Measurements from ENCODE around the gene IL1R2.

Gene IL1R2, protein sequence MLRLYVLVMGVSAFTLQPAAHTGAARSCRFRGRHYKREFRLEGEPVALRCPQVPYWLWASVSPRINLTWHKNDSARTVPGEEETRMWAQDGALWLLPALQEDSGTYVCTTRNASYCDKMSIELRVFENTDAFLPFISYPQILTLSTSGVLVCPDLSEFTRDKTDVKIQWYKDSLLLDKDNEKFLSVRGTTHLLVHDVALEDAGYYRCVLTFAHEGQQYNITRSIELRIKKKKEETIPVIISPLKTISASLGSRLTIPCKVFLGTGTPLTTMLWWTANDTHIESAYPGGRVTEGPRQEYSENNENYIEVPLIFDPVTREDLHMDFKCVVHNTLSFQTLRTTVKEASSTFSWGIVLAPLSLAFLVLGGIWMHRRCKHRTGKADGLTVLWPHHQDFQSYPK

DNA sequence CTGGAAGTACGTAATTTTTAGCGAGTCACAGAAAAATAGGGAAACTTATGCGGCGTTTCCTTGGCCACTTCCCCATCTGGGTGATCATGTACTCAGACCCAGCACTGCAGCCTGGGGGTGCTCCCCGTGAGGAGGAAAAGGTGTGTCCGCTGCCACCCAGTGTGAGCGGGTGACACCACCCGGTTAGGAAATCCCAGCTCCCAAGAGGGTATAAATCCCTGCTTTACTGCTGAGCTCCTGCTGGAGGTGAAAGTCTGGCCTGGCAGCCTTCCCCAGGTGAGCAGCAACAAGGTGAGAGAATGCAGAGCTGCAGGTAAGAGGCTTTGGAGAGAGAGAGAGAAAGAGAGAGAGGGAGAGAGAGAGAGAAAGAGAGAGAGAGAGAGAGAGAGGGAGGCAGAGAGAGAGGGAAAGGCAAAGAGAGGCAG is at the start of gene IL1R2:
IL1R2 (plus strand) TSS at position 240 of the 425 bp plus-strand sequence. CDS start 16,616 bp downstream, outside the sequence.
- in situ Hi-C loops (cut with MboI; ENCODE audit: low sequenced_read_pairs, unreplicated experiment) = no loop called here
- DNase-seq (ENCODE audit: low spot score) = no peak
- TF ChIP-seq, protein P1, sequence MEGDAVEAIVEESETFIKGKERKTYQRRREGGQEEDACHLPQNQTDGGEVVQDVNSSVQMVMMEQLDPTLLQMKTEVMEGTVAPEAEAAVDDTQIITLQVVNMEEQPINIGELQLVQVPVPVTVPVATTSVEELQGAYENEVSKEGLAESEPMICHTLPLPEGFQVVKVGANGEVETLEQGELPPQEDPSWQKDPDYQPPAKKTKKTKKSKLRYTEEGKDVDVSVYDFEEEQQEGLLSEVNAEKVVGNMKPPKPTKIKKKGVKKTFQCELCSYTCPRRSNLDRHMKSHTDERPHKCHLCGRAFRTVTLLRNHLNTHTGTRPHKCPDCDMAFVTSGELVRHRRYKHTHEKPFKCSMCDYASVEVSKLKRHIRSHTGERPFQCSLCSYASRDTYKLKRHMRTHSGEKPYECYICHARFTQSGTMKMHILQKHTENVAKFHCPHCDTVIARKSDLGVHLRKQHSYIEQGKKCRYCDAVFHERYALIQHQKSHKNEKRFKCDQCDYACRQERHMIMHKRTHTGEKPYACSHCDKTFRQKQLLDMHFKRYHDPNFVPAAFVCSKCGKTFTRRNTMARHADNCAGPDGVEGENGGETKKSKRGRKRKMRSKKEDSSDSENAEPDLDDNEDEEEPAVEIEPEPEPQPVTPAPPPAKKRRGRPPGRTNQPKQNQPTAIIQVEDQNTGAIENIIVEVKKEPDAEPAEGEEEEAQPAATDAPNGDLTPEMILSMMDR (IDR thresholded peaks at IDR 0.05; ENCODE audit: borderline replicate concordance, control extremely low read depth, extremely low read depth, insufficient read depth, missing control alignments) = no peak

GRCh38 chr2:101942851-101943250 is 48.9 kb upstream of the IL1R2 start:
- TF ChIP-seq, protein P1 (IDR thresholded peaks at IDR 0.05; ENCODE audit: borderline replicate concordance, control extremely low read depth, extremely low read depth, insufficient read depth, missing control alignments) = no peak
- DNase-seq (ENCODE audit: low spot score) = no peak
- in situ Hi-C loops (cut with MboI; ENCODE audit: low sequenced_read_pairs, unreplicated experiment) = no loop called here

- TF ChIP-seq, protein P1 (IDR thresholded peaks at IDR 0.05; ENCODE audit: borderline replicate concordance, control extremely low read depth, extremely low read depth, insufficient read depth, missing control alignments) = no peak
- in situ Hi-C loops (cut with MboI; ENCODE audit: low sequenced_read_pairs, unreplicated experiment) = no loop called here
- no peak for DNase-seq (ENCODE audit: low spot score)
Observed at GRCh38 chr2:101946372-101947039, 45.3 kb upstream of the IL1R2 start.

DNA sequence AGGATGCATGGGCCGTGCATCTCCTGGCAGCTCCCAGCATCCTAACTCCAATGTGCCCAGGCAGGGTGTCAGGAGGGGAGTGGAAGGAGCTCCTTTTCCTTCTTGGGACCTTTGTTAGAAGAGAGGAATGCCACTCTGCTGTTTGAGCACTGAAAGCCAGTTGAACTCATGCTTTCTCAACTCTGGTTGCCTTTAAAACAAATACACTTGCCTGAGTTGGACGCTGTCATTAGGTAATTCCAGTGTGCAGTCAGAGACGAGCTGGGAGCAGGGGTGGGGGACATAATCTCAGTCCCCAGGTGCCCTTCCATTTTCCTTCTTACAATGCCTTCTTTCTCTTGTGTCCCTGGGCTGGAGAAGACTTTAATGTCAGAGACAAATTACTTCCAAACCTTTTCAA is 44.4 kb upstream of the IL1R2 start:
- no peak for DNase-seq (ENCODE audit: low spot score)
- in situ Hi-C loops (cut with MboI; ENCODE audit: low sequenced_read_pairs, unreplicated experiment) = no loop called here
- TF ChIP-seq, protein P1 (IDR thresholded peaks at IDR 0.05; ENCODE audit: borderline replicate concordance, control extremely low read depth, extremely low read depth, insufficient read depth, missing control alignments) = no peak

DNA sequence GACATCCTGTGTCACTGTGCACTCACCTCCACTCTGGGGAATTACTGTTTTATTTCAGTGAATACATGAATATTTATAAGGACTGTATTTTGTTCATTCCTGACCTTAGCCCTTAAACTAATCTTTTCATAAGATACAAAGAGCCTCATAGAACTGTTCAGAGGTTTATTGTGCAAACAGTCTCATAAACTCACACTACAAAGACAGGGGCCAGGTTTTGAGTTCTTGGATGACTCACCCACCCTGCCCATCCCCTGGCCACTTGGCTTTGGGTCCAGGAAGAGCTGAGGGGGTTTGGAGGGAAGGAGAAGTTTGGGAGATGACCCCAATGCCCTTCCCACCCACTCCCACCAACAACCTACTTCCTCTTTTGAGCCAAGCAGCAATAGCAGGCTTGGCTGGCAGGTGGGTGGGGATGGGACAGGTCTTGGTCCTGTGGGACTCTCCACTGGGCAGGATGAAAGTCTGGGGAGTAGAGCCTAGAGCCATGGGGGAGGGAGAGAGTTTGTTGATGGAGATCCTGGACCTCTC is 43.1 kb upstream of the IL1R2 start:
- TF ChIP-seq, protein P1 (IDR thresholded peaks at IDR 0.05; ENCODE audit: borderline replicate concordance, control extremely low read depth, extremely low read depth, insufficient read depth, missing control alignments) = peak; percentile 5
- in situ Hi-C loops (cut with MboI; ENCODE audit: low sequenced_read_pairs, unreplicated experiment) = no loop called here
- no peak for DNase-seq (ENCODE audit: low spot score)

DNA sequence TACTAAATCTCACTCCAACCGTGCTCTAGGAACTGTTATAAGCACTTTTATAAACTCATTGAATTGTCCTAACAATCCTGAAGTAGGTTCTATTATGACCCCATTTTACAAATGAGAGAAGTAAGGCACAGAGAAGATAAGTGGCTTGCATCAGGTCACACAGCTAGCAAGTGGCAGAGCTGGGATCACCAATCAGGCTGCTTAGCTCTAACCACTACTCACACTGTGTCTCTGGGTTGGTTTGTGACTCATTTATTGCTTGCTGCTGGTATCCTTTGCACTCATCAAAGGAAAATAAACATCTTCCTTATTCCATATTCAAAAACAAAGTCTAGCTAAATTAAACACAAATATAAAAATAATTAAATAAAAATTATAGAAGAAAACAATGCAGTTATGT is 42.5 kb upstream of the IL1R2 start:
- TF ChIP-seq, protein P1 (IDR thresholded peaks at IDR 0.05; ENCODE audit: borderline replicate concordance, control extremely low read depth, extremely low read depth, insufficient read depth, missing control alignments) = no peak
- no peak for DNase-seq (ENCODE audit: low spot score)
- in situ Hi-C loops (cut with MboI; ENCODE audit: low sequenced_read_pairs, unreplicated experiment) = no loop called here

Data from GM13976 (cell line).